Measurements from ENCODE around the gene ANKIB1.

DNA sequence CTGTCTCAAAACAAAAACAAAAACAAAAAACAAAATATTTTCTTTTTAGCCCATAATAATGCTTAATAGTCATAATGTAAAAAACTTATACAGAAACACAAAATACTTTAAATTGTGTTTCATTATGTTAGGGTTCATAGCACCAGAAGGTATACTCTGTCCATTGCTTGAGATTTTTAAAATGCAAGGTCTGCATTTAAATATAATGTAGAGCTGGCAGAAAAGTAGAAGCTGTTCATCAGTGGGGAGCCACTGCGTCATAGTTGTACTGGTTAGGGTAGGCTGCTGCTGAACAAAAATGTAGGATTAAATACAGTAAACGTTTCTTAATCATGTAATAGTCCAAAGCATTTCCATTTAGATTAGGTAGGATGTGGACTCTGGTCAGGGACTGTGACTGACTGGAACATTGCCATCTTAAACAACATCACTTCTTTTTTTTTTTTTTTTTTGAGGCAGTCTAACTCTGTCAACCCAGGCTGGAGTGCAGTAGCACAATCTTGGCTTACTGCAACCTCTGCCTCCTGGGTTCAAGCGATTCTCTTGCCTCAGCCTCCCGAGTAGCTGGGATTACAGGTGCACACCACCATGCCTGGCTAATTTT is 85.2 kb downstream of the ANKIB1 start:
- TF ChIP-seq, protein P1, sequence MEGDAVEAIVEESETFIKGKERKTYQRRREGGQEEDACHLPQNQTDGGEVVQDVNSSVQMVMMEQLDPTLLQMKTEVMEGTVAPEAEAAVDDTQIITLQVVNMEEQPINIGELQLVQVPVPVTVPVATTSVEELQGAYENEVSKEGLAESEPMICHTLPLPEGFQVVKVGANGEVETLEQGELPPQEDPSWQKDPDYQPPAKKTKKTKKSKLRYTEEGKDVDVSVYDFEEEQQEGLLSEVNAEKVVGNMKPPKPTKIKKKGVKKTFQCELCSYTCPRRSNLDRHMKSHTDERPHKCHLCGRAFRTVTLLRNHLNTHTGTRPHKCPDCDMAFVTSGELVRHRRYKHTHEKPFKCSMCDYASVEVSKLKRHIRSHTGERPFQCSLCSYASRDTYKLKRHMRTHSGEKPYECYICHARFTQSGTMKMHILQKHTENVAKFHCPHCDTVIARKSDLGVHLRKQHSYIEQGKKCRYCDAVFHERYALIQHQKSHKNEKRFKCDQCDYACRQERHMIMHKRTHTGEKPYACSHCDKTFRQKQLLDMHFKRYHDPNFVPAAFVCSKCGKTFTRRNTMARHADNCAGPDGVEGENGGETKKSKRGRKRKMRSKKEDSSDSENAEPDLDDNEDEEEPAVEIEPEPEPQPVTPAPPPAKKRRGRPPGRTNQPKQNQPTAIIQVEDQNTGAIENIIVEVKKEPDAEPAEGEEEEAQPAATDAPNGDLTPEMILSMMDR (IDR thresholded peaks at IDR 0.05): no peak
- TF ChIP-seq POLR2AphosphoS5 (IDR thresholded peaks at IDR 0.05; ENCODE audit: low read depth, low read length): no peak
